CD14-positive monocyte (primary cell): ENCODE data around the gene MST1. TPM values are rescaled to one million over a fixed set of nuclear protein-coding genes. Genes with fewer than 3 reads are reported as not detected.
A peak's percentile ranks its signal among the peaks of the same experiment; 100 is the strongest.

ENCODE experiments used
- DNase-seq, 3 donors: peaks; one replicate each; pipeline ENCODE4 v3.0.0-alpha.2; 2011 to 2022
- H2AFZ ChIP-seq: 2 replicates; pipeline ENCODE4 v1.6.0; 2012; ENCODE audit warnings: mild to moderate bottlenecking, low read depth, low read length, inconsistent platforms; ENCODE audit not compliant: insufficient read depth, poor library complexity, severe bottlenecking
- H3K27ac ChIP-seq, 2 donors: 1 replicate in 1 of 2; 2 replicates in 1 of 2; pipeline ENCODE4 v1.5.1; 2012 to 2013; ENCODE audit warnings: low read length in 2 of 2, control low read depth in 1 of 2, inconsistent platforms in 1 of 2, low read depth in 1 of 2, mild to moderate bottlenecking in 1 of 2
- H3K27me3 ChIP-seq, 2 donors: one replicate each; pipeline versions ENCODE4 v1.6.0 to v1.6.1; 2011 to 2013; ENCODE audit warnings: low read length in 2 of 2; ENCODE audit not compliant: control insufficient read depth in 2 of 2, insufficient read depth in 2 of 2
- H3K36me3 ChIP-seq, 2 donors: replicated peaks in 1 of 2; 1 replicate in 1 of 2; 2 replicates in 1 of 2; pipeline versions ENCODE4 v1.5.1 to v1.6.1; 2012 to 2013; ENCODE audit warnings: low read length in 2 of 2, control low read depth in 1 of 2, inconsistent platforms in 1 of 2, mild to moderate bottlenecking in 1 of 2; ENCODE audit not compliant: insufficient read depth in 2 of 2, control insufficient read depth in 1 of 2
- H3K4me1 ChIP-seq, 2 donors: 1 replicate in 1 of 2; 2 replicates in 1 of 2; pipeline versions ENCODE4 v1.5.1 to v1.6.1; 2012 to 2013; ENCODE audit warnings: low read length in 2 of 2, control low read depth in 1 of 2, inconsistent platforms in 1 of 2, mild to moderate bottlenecking in 1 of 2, moderate library complexity in 1 of 2; ENCODE audit not compliant: insufficient read depth in 2 of 2, control insufficient read depth in 1 of 2
- H3K4me2 ChIP-seq: replicated peaks from 2 replicates; pipeline ENCODE3; 2012; ENCODE audit warnings: low read length, moderate library complexity, mild to moderate bottlenecking; ENCODE audit not compliant: poor library complexity, severe bottlenecking; ENCODE audit errors: extremely low read depth
- H3K4me3 ChIP-seq, 3 experiments: fragments of 200-600 bp in 1 of 3; sonication (generic) in 1 of 3; replicated peaks in 1 of 3; 1 replicate in 2 of 3; 2 replicates in 1 of 3; pipeline ENCODE4 v1.5.1; 2011 to 2013; ENCODE audit warnings: low read length in 3 of 3, mild to moderate bottlenecking in 3 of 3, control low read depth in 2 of 3, low read depth in 2 of 3, inconsistent platforms in 1 of 3, moderate library complexity in 1 of 3
- H3K79me2 ChIP-seq: 2 replicates; pipeline ENCODE4 v1.6.0; 2012; ENCODE audit warnings: mild to moderate bottlenecking, control low read depth, inconsistent platforms, low read length, moderate library complexity; ENCODE audit not compliant: insufficient read depth
- H3K9ac ChIP-seq: 2 replicates; pipeline ENCODE4 v1.6.0; 2017; ENCODE audit warnings: low read length, mild to moderate bottlenecking; ENCODE audit not compliant: insufficient read depth, poor library complexity, severe bottlenecking
- H3K9me3 ChIP-seq, 2 donors: replicated peaks in 1 of 2; 1 replicate in 1 of 2; 2 replicates in 1 of 2; pipeline versions ENCODE4 v1.5.1 to v1.6.1; 2012 to 2013; ENCODE audit warnings: low read length in 2 of 2, control low read depth in 1 of 2; ENCODE audit not compliant: control insufficient read depth in 1 of 2, insufficient read depth in 1 of 2
- H4K20me1 ChIP-seq: 2 replicates; pipeline ENCODE4 v1.6.0; 2012; ENCODE audit warnings: mild to moderate bottlenecking, low read length, control low read depth, moderate library complexity; ENCODE audit not compliant: insufficient read depth
- H3K27ac Mint-ChIP-seq, 7 donors: one replicate each; pipeline ENCODE4 v1.8.0; 2020; ENCODE audit warnings: mild to moderate bottlenecking in 7 of 7, mixed read lengths in 7 of 7, moderate library complexity in 6 of 7, inconsistent platforms in 2 of 7
- H3K27me3 Mint-ChIP-seq, 3 donors: one replicate each; pipeline ENCODE4 v1.8.0; 2021 to 2022; ENCODE audit warnings: low read depth in 3 of 3, mild to moderate bottlenecking in 3 of 3, mixed read lengths in 3 of 3, moderate library complexity in 3 of 3, inconsistent platforms in 1 of 3
- H3K36me3 Mint-ChIP-seq, 2 donors: one replicate each; pipeline ENCODE4 v1.8.0; 2020; ENCODE audit warnings: mixed read lengths in 2 of 2, inconsistent platforms in 1 of 2, mild to moderate bottlenecking in 1 of 2
- H3K4me1 Mint-ChIP-seq: one replicate; pipeline ENCODE4 v1.8.0; 2020; ENCODE audit warnings: mild to moderate bottlenecking, mixed read lengths
- H3K4me3 Mint-ChIP-seq, 2 donors: one replicate each; pipeline ENCODE4 v1.8.0; 2020; ENCODE audit warnings: mild to moderate bottlenecking in 2 of 2, mixed read lengths in 2 of 2, moderate library complexity in 1 of 2
- H3K9me3 Mint-ChIP-seq, 7 donors: one replicate each; pipeline ENCODE4 v1.8.0; 2020 to 2022; ENCODE audit warnings: mixed read lengths in 7 of 7, mild to moderate bottlenecking in 6 of 7, moderate library complexity in 6 of 7, inconsistent platforms in 2 of 7
- WGBS: methylation state at CpG from one replicate; pipeline ENCODE4 v1.1.5; 2013; ENCODE audit warnings: missing lambda C conversion rate; ENCODE audit not compliant: insufficient coverage; 5-methylcytosine and 5-hydroxymethylcytosine counted together
- intact Hi-C, 2 donors: fragments of 100-400 bp; cut with micrococcal nuclease; formaldehyde crosslinking; loops; one replicate each; pipeline versions ENCODE4 v1.15.0 to v1.15.1; 2023
- polyA plus RNA-seq, 3 donors: library from polyadenylated mRNA; depleted of rRNA in 1 of 3; unstranded in 2 of 3; stranded (reverse) in 1 of 3; fragments of 300-500 nt in 2 of 3; fragments of >200 nt in 1 of 3; fragmentation: Illumina TruSeq in 2 of 3; gene quantifications; 1 replicate in 2 of 3; 2 replicates in 1 of 3; pipeline ENCODE4 v1.2.3, GENCODE V29; 2012 to 2021
- TF ChIP-seq, protein P1 (sequence below): fragments of 200-600 bp; IDR thresholded peaks from one replicate; pipeline ENCODE4 v1.8.0; 2022; ENCODE audit warnings: antibody characterized with exemption, mild to moderate bottlenecking

MST1 gene
- polyA plus RNA-seq, 3 donors, result 0.28 to 17.8 TPM; not detected in 1

DNA sequence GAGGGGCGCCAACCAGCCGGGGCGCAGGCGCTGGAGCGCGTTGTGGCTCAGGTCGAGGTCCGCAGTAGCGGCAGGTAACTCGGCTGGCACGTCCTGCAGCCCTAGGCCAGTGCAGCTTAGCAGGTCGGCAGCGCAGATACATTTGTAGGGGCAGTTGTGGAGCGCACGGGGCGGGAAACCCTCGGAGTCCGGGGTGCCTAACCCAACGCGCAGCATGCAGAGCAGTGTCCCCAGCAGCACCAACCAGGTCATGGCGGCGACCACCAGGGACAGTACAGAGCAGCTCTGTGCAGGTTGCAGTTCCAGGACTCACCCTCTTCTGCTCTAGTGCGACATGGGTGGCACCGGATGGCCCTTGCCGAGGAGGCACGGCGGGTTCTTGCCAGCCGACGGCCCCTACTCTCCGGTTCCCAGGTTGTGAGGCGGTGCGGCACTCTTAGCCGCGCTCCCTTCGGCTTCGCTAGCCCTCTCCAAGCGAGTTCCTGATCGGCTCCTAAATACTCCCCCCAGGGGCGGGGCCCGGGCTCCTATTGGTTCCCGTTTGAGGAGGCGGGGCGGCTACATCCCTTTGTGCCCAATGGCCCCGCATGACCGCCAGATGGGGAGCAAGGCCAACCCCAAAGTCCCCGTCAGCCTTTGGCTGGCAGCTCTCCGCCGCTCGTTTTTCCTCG is 30.1 kb upstream of the MST1 start, which contains the start of gene AMIGO3:
TSS of gene AMIGO3 (minus strand) at position 471 of the 671 bp plus-strand sequence. CDS start at position 252, 219 bp downstream.
- Histone ChIP-seq H3K27ac (peak within 1 kb of the TSS in 1 of 2 donors; percentile 36), H3K79me2 (peaks cover 22% of the 10 kb centered on the region), H3K36me3 (peaks cover 10 to 33% of the 10 kb centered on the region in 2 donors), H3K4me2 (peak within 1 kb of the TSS; percentile 92), H3K27me3 (peaks cover 0 to 7% of the 10 kb centered on the region in 2 donors), H4K20me1 (peaks cover 31% of the 10 kb centered on the region), H2AFZ (peak within 1 kb of the TSS; percentile 72), H3K9ac (peak within 1 kb of the TSS; percentile 43), H3K4me3 (peak within 1 kb of the TSS; percentile 45 to 80 (median 46)), H3K4me1 (peaks cover 26 to 34% of the 10 kb centered on the region in 2 donors), H3K9me3 (no peaks in the 10 kb centered on the region)
- intact Hi-C loops, result loop anchor here in 1 of 2 donors (10.0 kb wide), 1 partner anchor 225 kb away; the partner anchor contains the start of gene RBM6
- under 1% methylated on average over 46 of the region's 50 CpGs for WGBS
- Mint-ChIP-seq H3K4me1 (peaks cover 30% of the 10 kb centered on the region), H3K4me3 (peak within 1 kb of the TSS; percentile 85 to 93), H3K36me3 (peaks cover 29 to 40% of the 10 kb centered on the region in 2 donors), H3K9me3 (peaks cover 0 to 5% (median 0%) of the 10 kb centered on the region in 7 donors), H3K27ac (peak within 1 kb of the TSS; percentile 32 to 86 (median 72)), H3K27me3 (peaks cover 7 to 9% (median 7%) of the 10 kb centered on the region in 3 donors)
- DNase-seq, result peak; percentile 87 to 94 (median 89)
- TF ChIP-seq, protein P1, sequence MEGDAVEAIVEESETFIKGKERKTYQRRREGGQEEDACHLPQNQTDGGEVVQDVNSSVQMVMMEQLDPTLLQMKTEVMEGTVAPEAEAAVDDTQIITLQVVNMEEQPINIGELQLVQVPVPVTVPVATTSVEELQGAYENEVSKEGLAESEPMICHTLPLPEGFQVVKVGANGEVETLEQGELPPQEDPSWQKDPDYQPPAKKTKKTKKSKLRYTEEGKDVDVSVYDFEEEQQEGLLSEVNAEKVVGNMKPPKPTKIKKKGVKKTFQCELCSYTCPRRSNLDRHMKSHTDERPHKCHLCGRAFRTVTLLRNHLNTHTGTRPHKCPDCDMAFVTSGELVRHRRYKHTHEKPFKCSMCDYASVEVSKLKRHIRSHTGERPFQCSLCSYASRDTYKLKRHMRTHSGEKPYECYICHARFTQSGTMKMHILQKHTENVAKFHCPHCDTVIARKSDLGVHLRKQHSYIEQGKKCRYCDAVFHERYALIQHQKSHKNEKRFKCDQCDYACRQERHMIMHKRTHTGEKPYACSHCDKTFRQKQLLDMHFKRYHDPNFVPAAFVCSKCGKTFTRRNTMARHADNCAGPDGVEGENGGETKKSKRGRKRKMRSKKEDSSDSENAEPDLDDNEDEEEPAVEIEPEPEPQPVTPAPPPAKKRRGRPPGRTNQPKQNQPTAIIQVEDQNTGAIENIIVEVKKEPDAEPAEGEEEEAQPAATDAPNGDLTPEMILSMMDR, result peak; percentile 79

DNA sequence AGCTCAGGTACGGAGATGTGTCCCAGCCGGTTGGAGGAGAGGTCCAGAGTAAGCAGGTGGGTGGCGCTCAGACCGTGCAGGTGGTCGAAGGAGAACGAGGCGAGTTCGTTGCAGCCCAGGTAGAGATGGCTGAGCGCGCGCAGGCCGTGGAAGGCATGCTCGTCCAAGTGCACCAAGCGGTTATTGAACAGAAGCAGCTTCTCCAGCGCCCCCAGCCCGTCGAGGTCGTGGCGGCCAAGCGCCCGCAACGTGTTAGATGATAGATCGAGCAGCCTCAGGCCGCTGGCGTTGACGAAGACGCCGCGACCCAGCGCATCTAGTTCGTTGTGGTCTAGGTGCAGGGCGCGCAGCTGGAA is 29.6 kb upstream of the MST1 start:
- peak overlapping the region; percentile 85 to 93 for H3K4me3 Mint-ChIP-seq
- peaks cover 27% of the 10 kb centered on the region for H3K4me1 Mint-ChIP-seq
- peaks cover 29 to 43% of the 10 kb centered on the region in 2 donors for H3K36me3 Mint-ChIP-seq
- H3K79me2 ChIP-seq, result peaks cover 22% of the 10 kb centered on the region
- no peaks in the 10 kb centered on the region for H3K9me3 ChIP-seq
- H3K9me3 Mint-ChIP-seq, result peaks cover 0 to 5% (median 0%) of the 10 kb centered on the region in 7 donors
- H3K9ac ChIP-seq, result peak overlapping the region; percentile 43
- peak in 1 of 3 donors; percentile 7 for DNase-seq
- peak overlapping the region; percentile 45 to 80 (median 46) for H3K4me3 ChIP-seq
- peak overlapping the region in 2 of 7 donors; percentile 62 to 72 for H3K27ac Mint-ChIP-seq
- H2AFZ ChIP-seq, result peak overlapping the region; percentile 72
- peaks cover 31% of the 10 kb centered on the region for H4K20me1 ChIP-seq
- H3K36me3 ChIP-seq, result peaks cover 10 to 33% of the 10 kb centered on the region in 2 donors
- 14% methylated on average over 33 of the region's 33 CpGs for WGBS
- H3K27me3 Mint-ChIP-seq, result peaks cover 7 to 9% (median 7%) of the 10 kb centered on the region in 3 donors
- intact Hi-C loops, result loop anchor here in 1 of 2 donors (10.0 kb wide), 1 partner anchor 226 kb away; the partner anchor contains the start of gene RBM6
- peaks cover 0 to 7% of the 10 kb centered on the region in 2 donors for H3K27me3 ChIP-seq
- TF ChIP-seq, protein P1, result no peak
- H3K4me1 ChIP-seq, result peaks cover 23 to 31% of the 10 kb centered on the region in 2 donors
- no peak overlapping the region for H3K27ac ChIP-seq
- H3K4me2 ChIP-seq, result peak overlapping the region; percentile 92
